ENCODE results near the gene CD84. TPM values are rescaled to one million over a fixed set of nuclear protein-coding genes. Genes with fewer than 3 reads are reported as not detected.

The CD84 gene
- total RNA-seq, 2 donors from 2014 or later: 3.8 to 13.4 TPM

DNA sequence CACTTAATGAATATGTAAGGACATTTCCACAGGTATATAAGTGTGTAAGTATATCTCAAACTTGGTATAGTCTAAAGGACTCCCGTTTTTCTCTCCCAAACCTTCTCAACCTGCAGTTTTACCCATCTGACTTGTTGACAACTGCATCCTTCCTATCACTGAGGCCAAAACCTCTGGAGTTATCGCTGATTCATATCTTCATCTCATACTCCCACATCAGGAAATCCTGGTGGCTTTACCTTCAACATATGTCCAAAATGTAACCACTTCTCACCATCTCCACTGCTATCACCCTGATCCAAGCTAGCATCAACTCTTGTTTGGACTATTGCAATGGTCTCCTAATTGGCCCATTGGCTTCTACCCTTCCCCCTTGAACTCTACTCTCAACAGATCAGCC is 86.7 kb downstream of the CD84 start:
- peaks cover 0 to 14% of the 10 kb centered on the region in 2 donors for H3K4me1 Mint-ChIP-seq (ENCODE audit: low read depth in 2 of 2)

DNA sequence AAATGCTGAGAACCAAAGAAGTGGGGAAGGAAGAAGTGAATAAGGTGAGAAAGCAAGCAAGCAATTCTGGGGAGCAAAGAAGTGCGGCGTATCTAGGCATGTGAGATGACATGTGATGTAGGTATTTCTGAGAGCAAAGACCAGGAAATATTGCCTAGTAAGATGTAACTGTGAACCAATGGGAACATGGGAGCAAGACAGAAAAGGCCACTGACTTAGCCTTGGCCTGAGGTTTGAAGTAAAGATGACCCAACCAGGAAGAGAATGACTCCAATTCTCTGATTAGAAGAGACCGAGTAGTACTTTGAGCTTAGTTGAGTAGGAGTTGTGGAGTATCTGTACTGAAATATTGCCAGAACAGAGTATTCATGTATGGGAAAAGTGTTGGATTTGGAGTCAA is 87.3 kb downstream of the CD84 start:
- H3K36me3 Mint-ChIP-seq: peaks cover 15% of the 10 kb centered on the region
- peaks cover 0 to 12% of the 10 kb centered on the region in 2 donors for H3K4me1 Mint-ChIP-seq (ENCODE audit: low read depth in 2 of 2)
- no peak overlapping the region for H3K27ac Mint-ChIP-seq
- H3K9me3 Mint-ChIP-seq: peaks cover 3% of the 10 kb centered on the region
- ATAC-seq (no peak), DNase-seq (ENCODE audit: low spot score) (no peak)
- H3K27me3 Mint-ChIP-seq: no peaks in the 10 kb centered on the region
- H3K4me3 Mint-ChIP-seq: no peak overlapping the region

More for the DNA sequence above, 86.7 kb downstream of the CD84 start:
- Mint-ChIP-seq H3K4me3 (no peak overlapping the region), H3K27me3 (no peaks in the 10 kb centered on the region), H3K36me3 (peaks cover 15% of the 10 kb centered on the region), H3K27ac (no peak overlapping the region), H3K9me3 (peaks cover 3% of the 10 kb centered on the region)
- DNase-seq (ENCODE audit: low spot score) (no peak), ATAC-seq (no peak)

Other genes with a start within 250 kb of the CD84 start
- gene COPA, start 236.2 kb downstream of the CD84 start, total RNA-seq: 100 to 1,000 TPM; 221 to 231 TPM
- gene NCSTN, start 236.1 kb downstream of the CD84 start, total RNA-seq: 10 to 100 TPM; 92.5 to 95.9 TPM
- gene NHLH1, start 212.4 kb downstream of the CD84 start, total RNA-seq: 1 to 10 TPM; 1.2 to 2.0 TPM
- gene VANGL2, start 178.9 kb downstream of the CD84 start, total RNA-seq: not detected
- gene SLAMF6, start 56.2 kb downstream of the CD84 start, total RNA-seq: 10 to 100 TPM; 10.9 to 17.7 TPM
- 10 to 100 TPM; 52.1 to 86.2 TPM for gene SLAMF1, start 67.5 kb upstream of the CD84 start, total RNA-seq
- gene CD48, start 132.3 kb upstream of the CD84 start, total RNA-seq: 100 to 1,000 TPM; 434 to 816 TPM
- gene SLAMF7, start 159.8 kb upstream of the CD84 start, total RNA-seq: 1,000 to 10,000 TPM in 1 of 2 donors, 100 to 1,000 TPM in 1; 677 to 1,669 TPM
- gene LY9, start 216.7 kb upstream of the CD84 start, total RNA-seq: 1 to 10 TPM in 1 of 2 donors, under 1 TPM in 1; 0.92 to 1.2 TPM

All from natural killer cell treated with Interleukin-12 subunit alpha and Interleukin-12 subunit beta and Interleukin-15 and Interleukin-18, amount 100 ng/mL, for 72 hours (primary cell).